H1 (cell line): ENCODE data around the gene MGMT. TPM values are rescaled to one million over a fixed set of nuclear protein-coding genes. Genes with fewer than 3 reads are reported as not detected.

Source experiments
- ASH2L ChIP-seq: fragments of 200-600, 300-600 bp; sonication (generic); IDR thresholded peaks from one replicate; pipeline ENCODE4 v1.7.1; 2017; ENCODE audit warnings: low read length
- BACH1 ChIP-seq: IDR thresholded peaks from 2 replicates; pipeline ENCODE4 v1.6.1; 2012; ENCODE audit warnings: low read length, improper control_type of control experiment
- CEBPB ChIP-seq: IDR thresholded peaks from 2 replicates; pipeline ENCODE4 v1.6.1; 2012; ENCODE audit warnings: low read depth, low read length
- GABPA ChIP-seq: IDR thresholded peaks from 2 replicates; pipeline ENCODE4 v1.6.1; 2011; ENCODE audit warnings: mild to moderate bottlenecking, low read length, moderate library complexity, borderline replicate concordance; ENCODE audit not compliant: insufficient read depth
- POU5F1 ChIP-seq: IDR thresholded peaks from 2 replicates; pipeline ENCODE4 v1.6.1; 2011; ENCODE audit warnings: low read depth, mild to moderate bottlenecking, low read length, moderate library complexity
- RAD21 ChIP-seq, 2 experiments: IDR thresholded peaks in 1 of 2; conservative IDR thresholded peaks in 1 of 2; 2 replicates each; pipeline ENCODE4 v1.6.1; 2011; ENCODE audit warnings: low read depth in 2 of 2, low read length in 2 of 2, improper control_type of control experiment in 1 of 2, inconsistent platforms in 1 of 2, mild to moderate bottlenecking in 1 of 2, moderate library complexity in 1 of 2
- RFX5 ChIP-seq: IDR thresholded peaks from 2 replicates; pipeline ENCODE4 v1.6.1; 2011; ENCODE audit warnings: low read depth, low read length, improper control_type of control experiment, borderline replicate concordance
- SIRT6 ChIP-seq: IDR thresholded peaks from one replicate; pipeline ENCODE4 v1.7.1; 2012; ENCODE audit warnings: low read length, inconsistent platforms
- TAF7 ChIP-seq: optimal IDR thresholded peaks from 2 replicates; pipeline ENCODE3; 2011; ENCODE audit warnings: low read depth, mild to moderate bottlenecking, inconsistent platforms, low read length, moderate library complexity, borderline replicate concordance
- YY1 ChIP-seq: IDR thresholded peaks from 2 replicates; pipeline ENCODE4 v1.6.1; 2011; ENCODE audit warnings: low read depth, mild to moderate bottlenecking, low read length
- polyA plus RNA-seq, 7 experiments: library from polyadenylated mRNA; depleted of rRNA in 3 of 7; stranded (reverse) in 5 of 7; unstranded in 2 of 7; fragments of >200 nt in 5 of 7; fragments of 200-250 nt in 2 of 7; gene quantifications; 1 replicate in 5 of 7; 2 replicates in 1 of 7; 4 replicates in 1 of 7; pipeline versions ENCODE4 v1.2.1 to v1.2.3, GENCODE V29; 2011 to 2013; ENCODE audit warnings: missing spikeins in 2 of 7, mixed read lengths in 2 of 7
- total RNA-seq: library from RNA; stranded (reverse); fragmentation: NEBNext Ultra II Directional; extraction: Animal tissue kit (Norgen Biotek cat#: 25700); gene quantifications from 2 replicates; pipeline ENCODE4 v1.2.1, GENCODE V29; 2021
- TF ChIP-seq, protein P1 (sequence below): IDR thresholded peaks from 2 replicates; pipeline ENCODE4 v1.6.1; 2011; ENCODE audit warnings: low read length, improper control_type of control experiment

The MGMT gene
- total and polyA plus RNA-seq, 2 of the 8 experiments (the other 6 are each of a cell fraction or from before 2014, with no cell fraction given), result 9.9 to 10.7 TPM

GRCh38 chr10:129764901-129765663 lies 298.0 kb downstream of the MGMT start (continued):
- TF ChIP-seq RAD21 (IDR thresholded peaks at IDR 0.05 in 1 of 2, conservative IDR thresholded peaks at IDR 0.05 in 1 of 2; ENCODE audit: low read depth in 2 of 2, low read length in 2 of 2) (no peak), GABPA (no peak), TAF7 (no peak), BACH1 (no peak), POU5F1 (no peak), SIRT6 (no peak), RFX5 (no peak), YY1 (no peak), ASH2L (no peak), CEBPB (no peak)
- TF ChIP-seq, protein P1, sequence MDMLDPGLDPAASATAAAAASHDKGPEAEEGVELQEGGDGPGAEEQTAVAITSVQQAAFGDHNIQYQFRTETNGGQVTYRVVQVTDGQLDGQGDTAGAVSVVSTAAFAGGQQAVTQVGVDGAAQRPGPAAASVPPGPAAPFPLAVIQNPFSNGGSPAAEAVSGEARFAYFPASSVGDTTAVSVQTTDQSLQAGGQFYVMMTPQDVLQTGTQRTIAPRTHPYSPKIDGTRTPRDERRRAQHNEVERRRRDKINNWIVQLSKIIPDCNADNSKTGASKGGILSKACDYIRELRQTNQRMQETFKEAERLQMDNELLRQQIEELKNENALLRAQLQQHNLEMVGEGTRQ, result no peak
